Astrocyte (in vitro differentiated cells and primary cell): ENCODE measurements around the gene MVD.

Experiments
- EZH2 ChIP-seq: IDR thresholded peaks from 2 replicates; pipeline ENCODE4 v1.6.1; 2012; ENCODE audit warnings: mild to moderate bottlenecking, low read length, inconsistent platforms; ENCODE audit not compliant: insufficient read depth
- TF ChIP-seq, protein P1 (sequence below): IDR thresholded peaks from 2 replicates; pipeline ENCODE4 v1.5.1; 2011; ENCODE audit warnings: low read depth, mild to moderate bottlenecking, inconsistent platforms, low read length, moderate library complexity; ENCODE audit not compliant: insufficient read depth

DNA sequence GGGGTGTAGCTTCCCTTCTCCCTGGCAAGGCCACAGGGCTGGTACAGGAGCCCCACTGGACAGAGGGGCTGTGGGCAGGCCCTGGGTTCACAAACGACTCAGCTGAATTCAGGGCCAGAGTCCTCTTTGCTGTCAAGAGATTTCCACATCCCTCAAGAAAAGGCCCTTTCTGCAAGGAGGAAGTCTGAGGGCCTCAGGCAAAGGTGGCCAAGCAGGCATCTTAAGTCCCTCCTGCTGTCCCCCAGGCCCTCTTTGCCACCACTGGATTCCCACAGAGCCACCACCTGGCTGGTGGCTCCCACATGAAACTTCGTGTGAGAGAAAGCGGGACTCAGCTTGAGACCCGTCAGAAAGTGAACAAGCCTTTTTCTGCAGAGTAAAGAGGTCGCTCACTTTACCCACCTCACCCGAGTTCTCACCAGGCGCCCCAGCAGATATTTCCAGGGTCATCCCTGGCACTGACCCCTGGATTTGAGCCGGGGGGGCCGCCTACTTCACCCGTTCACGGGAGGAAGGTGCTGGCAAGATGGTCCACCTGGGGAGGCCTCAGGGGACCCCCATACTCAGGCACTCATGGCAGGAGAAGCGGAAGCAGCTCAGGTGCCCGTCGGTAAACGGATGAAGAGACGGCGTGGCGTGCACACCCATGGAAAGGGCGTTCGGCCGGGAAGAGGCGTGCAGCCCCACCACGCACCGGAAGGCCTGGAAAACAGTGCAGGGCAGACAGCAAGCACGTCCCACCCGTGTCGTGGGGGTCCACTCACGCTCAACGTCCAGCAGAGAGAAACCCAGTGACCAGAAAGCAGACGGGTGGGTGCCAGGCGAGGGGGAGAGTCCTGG is 39.7 kb upstream of the MVD start:
- no peak for TF ChIP-seq EZH2
- TF ChIP-seq, protein P1, sequence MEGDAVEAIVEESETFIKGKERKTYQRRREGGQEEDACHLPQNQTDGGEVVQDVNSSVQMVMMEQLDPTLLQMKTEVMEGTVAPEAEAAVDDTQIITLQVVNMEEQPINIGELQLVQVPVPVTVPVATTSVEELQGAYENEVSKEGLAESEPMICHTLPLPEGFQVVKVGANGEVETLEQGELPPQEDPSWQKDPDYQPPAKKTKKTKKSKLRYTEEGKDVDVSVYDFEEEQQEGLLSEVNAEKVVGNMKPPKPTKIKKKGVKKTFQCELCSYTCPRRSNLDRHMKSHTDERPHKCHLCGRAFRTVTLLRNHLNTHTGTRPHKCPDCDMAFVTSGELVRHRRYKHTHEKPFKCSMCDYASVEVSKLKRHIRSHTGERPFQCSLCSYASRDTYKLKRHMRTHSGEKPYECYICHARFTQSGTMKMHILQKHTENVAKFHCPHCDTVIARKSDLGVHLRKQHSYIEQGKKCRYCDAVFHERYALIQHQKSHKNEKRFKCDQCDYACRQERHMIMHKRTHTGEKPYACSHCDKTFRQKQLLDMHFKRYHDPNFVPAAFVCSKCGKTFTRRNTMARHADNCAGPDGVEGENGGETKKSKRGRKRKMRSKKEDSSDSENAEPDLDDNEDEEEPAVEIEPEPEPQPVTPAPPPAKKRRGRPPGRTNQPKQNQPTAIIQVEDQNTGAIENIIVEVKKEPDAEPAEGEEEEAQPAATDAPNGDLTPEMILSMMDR, result no peak
